WTC11 (cell line): Measurements from ENCODE around the gene SPI1.

Source experiments
- ARID4B ChIP-seq: sonication (generic); formaldehyde crosslinking; IDR thresholded peaks from 2 replicates; pipeline ENCODE4 v1.8.0; 2023; ENCODE audit warnings: missing genetic modification reagents, mild to moderate bottlenecking, borderline replicate concordance
- CTCF ChIP-seq: fragments of 200-600 bp; IDR thresholded peaks from 2 replicates; pipeline ENCODE4 v1.8.0; 2022; ENCODE audit warnings: antibody characterized with exemption
- E2F1 ChIP-seq: sonication (generic); formaldehyde crosslinking; IDR thresholded peaks from 2 replicates; pipeline ENCODE4 v1.8.0; 2022; ENCODE audit warnings: mild to moderate bottlenecking, missing genetic modification reagents
- ELF4 ChIP-seq: sonication (generic); formaldehyde crosslinking; IDR thresholded peaks from 2 replicates; pipeline ENCODE4 v1.8.1; 2022; ENCODE audit warnings: low read depth, mild to moderate bottlenecking, moderate library complexity, missing genetic modification reagents
- ETV6 ChIP-seq: sonication (generic); formaldehyde crosslinking; IDR thresholded peaks from 2 replicates; pipeline ENCODE4 v1.8.1; 2022; ENCODE audit warnings: mild to moderate bottlenecking, missing genetic modification reagents
- IRF2 ChIP-seq: sonication (generic); formaldehyde crosslinking; IDR thresholded peaks from 2 replicates; pipeline ENCODE4 v1.8.0; 2022; ENCODE audit warnings: low read depth, missing genetic modification reagents, borderline replicate concordance
- NFE2L1 ChIP-seq: sonication (generic); formaldehyde crosslinking; IDR thresholded peaks from 2 replicates; pipeline ENCODE4 v1.8.1; 2023; ENCODE audit warnings: missing genetic modification reagents
- NR3C1 ChIP-seq: sonication (generic); formaldehyde crosslinking; conservative IDR thresholded peaks from 2 replicates; pipeline ENCODE4 v1.8.1; 2023; ENCODE audit warnings: low read depth, mild to moderate bottlenecking, missing genetic modification reagents
- SP1 ChIP-seq: sonication (generic); formaldehyde crosslinking; conservative IDR thresholded peaks from 2 replicates; pipeline ENCODE4 v1.8.1; 2022; ENCODE audit warnings: missing genetic modification reagents
- USF2 ChIP-seq: sonication (generic); formaldehyde crosslinking; IDR thresholded peaks from 2 replicates; pipeline ENCODE4 v1.8.1; 2023; ENCODE audit warnings: mild to moderate bottlenecking, missing genetic modification reagents, moderate library complexity
- ZNF121 ChIP-seq: sonication (generic); formaldehyde crosslinking; IDR thresholded peaks from 2 replicates; pipeline ENCODE4 v1.8.0; 2023; ENCODE audit warnings: missing genetic modification reagents
- TF ChIP-seq, protein P1 (sequence below): sonication (generic); formaldehyde crosslinking; IDR thresholded peaks from 2 replicates; pipeline ENCODE4 v1.8.1; 2023; ENCODE audit warnings: mild to moderate bottlenecking, moderate library complexity, missing genetic modification reagents

DNA sequence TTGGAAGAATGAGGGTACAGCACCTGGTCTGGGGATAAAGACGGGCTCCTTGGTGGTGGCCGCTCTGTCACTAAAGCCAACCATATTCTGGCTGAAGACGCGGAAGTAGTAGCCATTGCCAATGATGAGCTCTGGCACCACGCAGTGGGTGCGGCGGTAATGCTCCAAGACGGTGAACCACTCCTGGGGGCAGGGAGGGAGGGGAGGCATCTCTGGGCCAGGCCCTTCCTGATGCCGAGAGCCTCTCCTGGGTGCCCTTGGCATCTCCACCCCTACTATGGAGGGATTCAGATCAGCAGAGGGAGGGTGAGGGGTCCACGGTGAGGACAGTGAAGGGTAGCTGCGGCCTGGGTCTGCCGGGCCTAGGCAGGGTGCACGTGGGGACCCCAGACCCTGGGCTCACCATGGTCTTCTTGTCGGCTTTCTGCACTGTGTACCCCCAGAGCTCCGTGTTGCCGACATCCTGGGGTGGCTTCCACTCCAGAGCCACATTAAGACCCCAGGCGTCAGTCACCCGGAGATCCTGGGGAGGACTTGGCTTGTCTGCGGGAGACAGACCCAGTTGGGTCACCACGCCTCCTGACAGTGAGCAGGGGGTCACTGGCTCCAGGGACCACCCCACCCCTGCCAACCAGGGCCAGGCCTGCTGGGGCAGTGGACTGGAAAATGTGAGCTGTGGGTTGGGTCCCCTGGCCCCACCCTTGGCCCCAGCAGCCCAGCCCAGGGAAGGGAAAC, 45.4 kb downstream of the SPI1 start:
- TF ChIP-seq ARID4B (CRISPR knock-in tag), result no peak
- no peak for TF ChIP-seq ELF4 (CRISPR knock-in tag)
- TF ChIP-seq CTCF, result no peak
- no peak for TF ChIP-seq ZNF121 (CRISPR knock-in tag)
- TF ChIP-seq ETV6 (CRISPR knock-in tag), result no peak
- no peak for TF ChIP-seq IRF2 (CRISPR knock-in tag)
- no peak for TF ChIP-seq USF2 (CRISPR knock-in tag)
- TF ChIP-seq SP1, result no peak
- no peak for TF ChIP-seq NFE2L1 (CRISPR knock-in tag)
- TF ChIP-seq E2F1 (CRISPR knock-in tag), result no peak
- no peak for TF ChIP-seq NR3C1 (CRISPR knock-in tag)
- TF ChIP-seq, protein P1, sequence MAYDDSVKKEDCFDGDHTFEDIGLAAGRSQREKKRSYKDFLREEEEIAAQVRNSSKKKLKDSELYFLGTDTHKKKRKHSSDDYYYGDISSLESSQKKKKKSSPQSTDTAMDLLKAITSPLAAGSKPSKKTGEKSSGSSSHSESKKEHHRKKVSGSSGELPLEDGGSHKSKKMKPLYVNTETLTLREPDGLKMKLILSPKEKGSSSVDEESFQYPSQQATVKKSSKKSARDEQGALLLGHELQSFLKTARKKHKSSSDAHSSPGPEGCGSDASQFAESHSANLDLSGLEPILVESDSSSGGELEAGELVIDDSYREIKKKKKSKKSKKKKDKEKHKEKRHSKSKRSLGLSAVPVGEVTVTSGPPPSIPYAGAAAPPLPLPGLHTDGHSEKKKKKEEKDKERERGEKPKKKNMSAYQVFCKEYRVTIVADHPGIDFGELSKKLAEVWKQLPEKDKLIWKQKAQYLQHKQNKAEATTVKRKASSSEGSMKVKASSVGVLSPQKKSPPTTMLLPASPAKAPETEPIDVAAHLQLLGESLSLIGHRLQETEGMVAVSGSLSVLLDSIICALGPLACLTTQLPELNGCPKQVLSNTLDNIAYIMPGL (CRISPR knock-in tag), result no peak
